Measurements from ENCODE around the gene AGTPBP1.

DNA sequence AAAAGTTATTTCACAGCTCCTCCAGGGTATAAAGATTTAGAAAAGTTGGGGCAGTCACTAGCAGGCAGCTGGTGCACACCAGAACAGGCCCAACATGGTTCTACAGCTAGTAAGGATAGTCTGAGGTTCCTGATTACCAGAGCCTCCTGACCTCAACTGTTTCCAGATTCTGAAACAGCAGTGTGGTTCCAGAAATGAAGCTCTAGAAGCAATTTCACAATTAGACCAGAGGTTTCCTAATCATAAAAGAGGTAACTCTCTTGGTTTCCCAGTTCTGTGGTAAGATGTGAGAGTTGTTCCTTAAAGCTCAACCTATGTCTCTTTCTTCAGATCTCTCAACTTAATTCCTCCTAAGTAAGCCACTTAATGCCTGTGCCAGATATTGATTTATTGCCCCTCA is 11.9 kb downstream of the AGTPBP1 start:
- TF ChIP-seq SLC30A9 (CRISPR knock-in tag; IDR thresholded peaks at IDR 0.05) (no peak), KDM1A (IDR thresholded peaks at IDR 0.05) (no peak), ZNF639 (CRISPR knock-in tag; conservative IDR thresholded peaks at IDR 0.05 in 1 of 2, IDR thresholded peaks at IDR 0.05 in 1 of 2) (no peak), ZFX (CRISPR knock-in tag; IDR thresholded peaks at IDR 0.05) (no peak), FOXJ3 (CRISPR knock-in tag; IDR thresholded peaks at IDR 0.05) (no peak)
- TF ChIP-seq, protein P1, sequence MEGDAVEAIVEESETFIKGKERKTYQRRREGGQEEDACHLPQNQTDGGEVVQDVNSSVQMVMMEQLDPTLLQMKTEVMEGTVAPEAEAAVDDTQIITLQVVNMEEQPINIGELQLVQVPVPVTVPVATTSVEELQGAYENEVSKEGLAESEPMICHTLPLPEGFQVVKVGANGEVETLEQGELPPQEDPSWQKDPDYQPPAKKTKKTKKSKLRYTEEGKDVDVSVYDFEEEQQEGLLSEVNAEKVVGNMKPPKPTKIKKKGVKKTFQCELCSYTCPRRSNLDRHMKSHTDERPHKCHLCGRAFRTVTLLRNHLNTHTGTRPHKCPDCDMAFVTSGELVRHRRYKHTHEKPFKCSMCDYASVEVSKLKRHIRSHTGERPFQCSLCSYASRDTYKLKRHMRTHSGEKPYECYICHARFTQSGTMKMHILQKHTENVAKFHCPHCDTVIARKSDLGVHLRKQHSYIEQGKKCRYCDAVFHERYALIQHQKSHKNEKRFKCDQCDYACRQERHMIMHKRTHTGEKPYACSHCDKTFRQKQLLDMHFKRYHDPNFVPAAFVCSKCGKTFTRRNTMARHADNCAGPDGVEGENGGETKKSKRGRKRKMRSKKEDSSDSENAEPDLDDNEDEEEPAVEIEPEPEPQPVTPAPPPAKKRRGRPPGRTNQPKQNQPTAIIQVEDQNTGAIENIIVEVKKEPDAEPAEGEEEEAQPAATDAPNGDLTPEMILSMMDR (IDR thresholded peaks at IDR 0.05 in 2 of 3, conservative IDR thresholded peaks at IDR 0.05 in 1 of 3; ENCODE audit: insufficient read depth in 2 of 3, low read depth in 1 of 3, low read length in 3 of 3): no peak

All from K562 (cell line).